Measurements from ENCODE around the gene NSG1. TPM values are rescaled to one million over a fixed set of nuclear protein-coding genes. Genes with fewer than 3 reads are reported as not detected.

Gene NSG1
- polyA plus RNA-seq, 1 of the 3 experiments (the other 2 are of a cell fraction) = 11.4 TPM

DNA sequence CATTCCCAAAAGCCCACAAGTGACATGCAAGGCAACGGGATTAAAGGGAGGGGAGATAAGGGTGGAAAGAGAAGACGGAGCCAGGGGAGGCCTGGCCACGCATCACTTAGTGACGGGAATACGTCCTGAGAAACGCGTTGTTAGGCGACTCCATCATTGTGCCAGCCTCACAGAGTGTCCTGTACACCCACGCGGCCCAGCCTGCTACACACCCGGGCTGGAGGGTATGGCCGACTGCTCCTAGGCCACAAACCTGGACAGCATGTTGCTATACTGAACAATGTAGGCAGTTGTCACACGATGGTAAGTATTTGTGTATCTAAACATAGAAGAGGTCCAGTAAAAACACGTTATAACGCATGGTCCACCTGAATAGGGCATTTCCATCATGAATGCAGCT is 23.4 kb downstream of the NSG1 start:
- no peak overlapping the region for H3K4me2 ChIP-seq
- H3K36me3 ChIP-seq (replicated peaks in 1 of 2; ENCODE audit: control insufficient read depth in 1 of 2, insufficient read depth in 2 of 2, low read length in 1 of 2) = no peaks in the 10 kb centered on the region
- H3K4me3 ChIP-seq (ENCODE audit: low read depth in 2 of 2, low read length in 1 of 2) = no peak overlapping the region
- H3K9ac ChIP-seq = no peak overlapping the region
- no peak for DNase-seq
- no peaks in the 10 kb centered on the region for H4K20me1 ChIP-seq (ENCODE audit: insufficient read depth)
- no peaks in the 10 kb centered on the region for H3K9me3 ChIP-seq
- peaks cover 0 to 21% of the 10 kb centered on the region in 2 experiments; a peak in 2 of 4 replicates for H3K4me1 ChIP-seq (ENCODE audit: control insufficient read depth in 1 of 2, insufficient read depth in 2 of 2, low read depth in 1 of 2, low read length in 1 of 2)
- no peak overlapping the region for H2AFZ ChIP-seq (ENCODE audit: low read depth)
- no peaks in the 10 kb centered on the region for H3K9me2 ChIP-seq
- ChIA-PET POLR2A (no interaction called here), CTCF (interaction anchor here (2.0 kb wide), 1 partner anchor 21 kb away, joined by 5 read pairs; no protein-coding TSS in a partner anchor)
- H3F3A ChIP-seq (replicated peaks; ENCODE audit: insufficient read depth) = no peaks in the 10 kb centered on the region
- no peak overlapping the region for H3K27ac ChIP-seq (ENCODE audit: low read depth in 2 of 2, low read length in 1 of 2)
- H3K79me2 ChIP-seq (ENCODE audit: insufficient read depth) = no peaks in the 10 kb centered on the region
- H3K27me3 ChIP-seq (ENCODE audit: insufficient read depth) = no peaks in the 10 kb centered on the region
- 93% methylated on average over 13 of the region's 15 CpGs for WGBS (ENCODE audit: low lambda C conversion rate)
- TF ChIP-seq TAF1 (IDR thresholded peaks at IDR 0.05; ENCODE audit: borderline replicate concordance, low read depth, low read length) = no peak

DNA sequence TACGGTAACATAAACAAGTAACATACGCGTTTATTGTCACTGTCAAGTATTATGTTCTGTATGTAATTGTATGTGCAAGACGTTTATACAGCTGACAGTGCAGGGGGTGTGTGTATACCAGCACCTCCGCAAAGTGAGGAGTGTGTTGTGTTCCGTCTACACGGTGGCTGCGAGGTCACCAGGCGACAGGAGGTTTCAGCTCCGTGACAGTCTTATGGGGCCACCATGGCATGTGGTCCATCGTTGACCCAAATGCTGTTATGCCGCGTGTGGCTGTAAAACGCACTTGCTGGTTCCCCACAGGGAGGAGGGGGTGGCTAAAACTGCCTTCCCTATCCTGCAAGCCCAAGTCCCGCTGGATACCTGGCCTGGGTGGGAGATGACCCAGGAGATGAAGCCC is 25.0 kb downstream of the NSG1 start:
- Histone ChIP-seq H3K36me3 (replicated peaks in 1 of 2; ENCODE audit: control insufficient read depth in 1 of 2, insufficient read depth in 2 of 2, low read length in 1 of 2) (no peaks in the 10 kb centered on the region), H4K20me1 (ENCODE audit: insufficient read depth) (no peaks in the 10 kb centered on the region), H3K9ac (no peak overlapping the region), H3K4me3 (ENCODE audit: low read depth in 2 of 2, low read length in 1 of 2) (no peak overlapping the region), H3K4me1 (ENCODE audit: control insufficient read depth in 1 of 2, insufficient read depth in 2 of 2, low read depth in 1 of 2, low read length in 1 of 2) (peaks cover 0 to 13% of the 10 kb centered on the region in 2 experiments; a peak in 2 of 4 replicates), H3K9me2 (no peaks in the 10 kb centered on the region), H3K79me2 (ENCODE audit: insufficient read depth) (no peaks in the 10 kb centered on the region), H3K27ac (ENCODE audit: low read depth in 2 of 2, low read length in 1 of 2) (no peak overlapping the region), H2AFZ (ENCODE audit: low read depth) (no peak overlapping the region), H3K27me3 (ENCODE audit: insufficient read depth) (no peaks in the 10 kb centered on the region), H3K4me2 (no peak overlapping the region), H3K9me3 (no peaks in the 10 kb centered on the region), H3F3A (replicated peaks; ENCODE audit: insufficient read depth) (no peaks in the 10 kb centered on the region)
- 95% methylated on average over 15 of the region's 15 CpGs for WGBS (ENCODE audit: low lambda C conversion rate)
- ChIA-PET CTCF (interaction anchor here (0.8 to 2.0 kb wide), 2 partner anchors 19 to 48 kb away, joined by 3 to 5 read pairs; no protein-coding TSS in a partner anchor), POLR2A (no interaction called here)
- DNase-seq = no peak
- no peak for TF ChIP-seq TEAD4 (IDR thresholded peaks at IDR 0.05; ENCODE audit: borderline replicate concordance, insufficient read depth)
- no peak for TF ChIP-seq GATA2 (CRISPR knock-in tag; IDR thresholded peaks at IDR 0.05)
- no peak for TF ChIP-seq EZH2phosphoT487 (IDR thresholded peaks at IDR 0.05; ENCODE audit: borderline replicate concordance, low read depth)
- TF ChIP-seq YY1 (IDR thresholded peaks at IDR 0.05; ENCODE audit: low read depth) = no peak

GRCh38 chr4:4412641-4413372 is 25.9 kb downstream of the NSG1 start:
- 90% methylated on average over 19 of the region's 19 CpGs for WGBS (ENCODE audit: low lambda C conversion rate)
- TF ChIP-seq, protein P1, sequence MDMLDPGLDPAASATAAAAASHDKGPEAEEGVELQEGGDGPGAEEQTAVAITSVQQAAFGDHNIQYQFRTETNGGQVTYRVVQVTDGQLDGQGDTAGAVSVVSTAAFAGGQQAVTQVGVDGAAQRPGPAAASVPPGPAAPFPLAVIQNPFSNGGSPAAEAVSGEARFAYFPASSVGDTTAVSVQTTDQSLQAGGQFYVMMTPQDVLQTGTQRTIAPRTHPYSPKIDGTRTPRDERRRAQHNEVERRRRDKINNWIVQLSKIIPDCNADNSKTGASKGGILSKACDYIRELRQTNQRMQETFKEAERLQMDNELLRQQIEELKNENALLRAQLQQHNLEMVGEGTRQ (IDR thresholded peaks at IDR 0.05; ENCODE audit: borderline replicate concordance, low read depth, low read length) = no peak
- no peak for TF ChIP-seq POLR2AphosphoS5 (IDR thresholded peaks at IDR 0.05; ENCODE audit: low read depth, low read length)
- no peak for TF ChIP-seq MXI1 (IDR thresholded peaks at IDR 0.05; ENCODE audit: low read depth, low read length)
- no peak for TF ChIP-seq FOSL2 (IDR thresholded peaks at IDR 0.05; ENCODE audit: borderline replicate concordance, low read depth)
- no peak for TF ChIP-seq RCOR1 (IDR thresholded peaks at IDR 0.05; ENCODE audit: low read length)
- TF ChIP-seq USF1 (IDR thresholded peaks at IDR 0.05; ENCODE audit: borderline replicate concordance, low read depth) = no peak
- TF ChIP-seq CHD2 (IDR thresholded peaks at IDR 0.05; ENCODE audit: low read length, partially characterized antibody) = no peak
- no peak for TF ChIP-seq FOXM1 (IDR thresholded peaks at IDR 0.05; ENCODE audit: low read depth)
- TF ChIP-seq PBX3 (IDR thresholded peaks at IDR 0.05) = no peak

More at GRCh38 chr4:4412641-4413372, 25.9 kb downstream of the NSG1 start:
- Histone ChIP-seq H3K9ac (no peak overlapping the region), H3K27me3 (ENCODE audit: insufficient read depth) (no peaks in the 10 kb centered on the region), H3K36me3 (replicated peaks in 1 of 2; ENCODE audit: control insufficient read depth in 1 of 2, insufficient read depth in 2 of 2, low read length in 1 of 2) (peaks cover 0 to 3% of the 10 kb centered on the region in 2 experiments), H2AFZ (ENCODE audit: low read depth) (no peak overlapping the region), H3K79me2 (ENCODE audit: insufficient read depth) (no peaks in the 10 kb centered on the region), H3K27ac (ENCODE audit: low read depth in 2 of 2, low read length in 1 of 2) (no peak overlapping the region), H4K20me1 (ENCODE audit: insufficient read depth) (no peaks in the 10 kb centered on the region), H3F3A (replicated peaks; ENCODE audit: insufficient read depth) (no peaks in the 10 kb centered on the region), H3K4me1 (ENCODE audit: control insufficient read depth in 1 of 2, insufficient read depth in 2 of 2, low read depth in 1 of 2, low read length in 1 of 2) (peaks cover 0 to 4% of the 10 kb centered on the region in 2 experiments; a peak in 1 of 4 replicates), H3K9me2 (no peaks in the 10 kb centered on the region), H3K4me2 (no peak overlapping the region), H3K4me3 (ENCODE audit: low read depth in 2 of 2, low read length in 1 of 2) (no peak overlapping the region), H3K9me3 (no peaks in the 10 kb centered on the region)
- ChIA-PET CTCF (interaction anchor here (1.0 to 1.1 kb wide), 2 partner anchors 14 to 69 kb away, joined by 3 to 5 read pairs; no protein-coding TSS in a partner anchor), POLR2A (no interaction called here)
- DNase-seq = no peak
